ENCODE data around the gene UMODL1. TPM values are rescaled to one million over a fixed set of nuclear protein-coding genes. Genes with fewer than 3 reads are reported as not detected.

The UMODL1 gene
- total RNA-seq, 1 donor from 2014 or later = not detected

DNA sequence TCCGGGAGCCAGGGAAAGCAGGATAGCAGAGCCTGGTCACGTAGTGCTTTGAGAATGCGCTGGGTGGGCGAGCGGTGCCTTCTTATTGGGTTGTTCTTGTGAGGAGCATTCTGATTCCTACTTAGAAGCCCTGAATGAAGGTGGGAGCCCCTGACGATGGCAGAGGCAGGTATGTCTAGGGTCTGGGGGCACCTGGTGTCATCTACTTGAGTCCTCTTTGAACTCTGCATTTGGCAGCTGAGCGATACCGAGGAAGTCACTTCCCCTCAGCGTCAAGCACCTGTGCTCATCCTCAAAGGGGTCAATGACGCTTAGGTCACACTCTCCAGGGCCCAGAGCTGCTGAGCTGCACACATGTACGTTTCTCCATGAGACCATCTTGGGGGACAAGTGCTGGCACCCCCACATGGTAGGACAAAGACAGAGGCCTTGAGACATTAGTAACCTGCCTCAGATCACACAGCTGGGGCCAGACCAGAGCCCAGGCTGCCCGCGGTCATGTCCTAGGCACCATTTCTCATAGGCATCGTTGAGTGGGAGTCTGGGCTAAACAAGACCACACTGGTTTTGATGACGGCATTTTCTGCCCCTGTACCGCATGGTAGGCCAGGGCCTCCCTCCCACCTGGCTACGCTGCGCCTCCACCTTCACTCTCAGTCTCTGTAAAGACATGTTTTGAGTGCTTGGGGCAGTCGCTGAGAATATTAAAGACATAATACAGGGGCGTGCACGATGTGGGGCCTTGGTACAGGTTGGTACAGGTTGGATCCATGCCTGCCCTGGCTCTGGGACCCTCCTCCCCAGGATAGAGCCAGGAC lies 78.7 kb downstream of the UMODL1 start:
- peaks cover 8% of the 10 kb centered on the region for H3K27me3 Mint-ChIP-seq (ENCODE audit: unreplicated experiment)
- TF ChIP-seq, protein P1, sequence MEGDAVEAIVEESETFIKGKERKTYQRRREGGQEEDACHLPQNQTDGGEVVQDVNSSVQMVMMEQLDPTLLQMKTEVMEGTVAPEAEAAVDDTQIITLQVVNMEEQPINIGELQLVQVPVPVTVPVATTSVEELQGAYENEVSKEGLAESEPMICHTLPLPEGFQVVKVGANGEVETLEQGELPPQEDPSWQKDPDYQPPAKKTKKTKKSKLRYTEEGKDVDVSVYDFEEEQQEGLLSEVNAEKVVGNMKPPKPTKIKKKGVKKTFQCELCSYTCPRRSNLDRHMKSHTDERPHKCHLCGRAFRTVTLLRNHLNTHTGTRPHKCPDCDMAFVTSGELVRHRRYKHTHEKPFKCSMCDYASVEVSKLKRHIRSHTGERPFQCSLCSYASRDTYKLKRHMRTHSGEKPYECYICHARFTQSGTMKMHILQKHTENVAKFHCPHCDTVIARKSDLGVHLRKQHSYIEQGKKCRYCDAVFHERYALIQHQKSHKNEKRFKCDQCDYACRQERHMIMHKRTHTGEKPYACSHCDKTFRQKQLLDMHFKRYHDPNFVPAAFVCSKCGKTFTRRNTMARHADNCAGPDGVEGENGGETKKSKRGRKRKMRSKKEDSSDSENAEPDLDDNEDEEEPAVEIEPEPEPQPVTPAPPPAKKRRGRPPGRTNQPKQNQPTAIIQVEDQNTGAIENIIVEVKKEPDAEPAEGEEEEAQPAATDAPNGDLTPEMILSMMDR (IDR thresholded peaks at IDR 0.05; ENCODE audit: unreplicated experiment) = no peak
- DNase-seq (ENCODE audit: low spot score) = no peak
- peaks cover 6% of the 10 kb centered on the region for H3K4me1 Mint-ChIP-seq (ENCODE audit: unreplicated experiment)
- no peak overlapping the region for H3K27ac Mint-ChIP-seq (ENCODE audit: unreplicated experiment)
- H3K36me3 Mint-ChIP-seq (ENCODE audit: low read depth, unreplicated experiment) = no peaks in the 10 kb centered on the region
- no peaks in the 10 kb centered on the region for H3K9me3 Mint-ChIP-seq (ENCODE audit: unreplicated experiment)
- no peak overlapping the region for H3K4me3 Mint-ChIP-seq (ENCODE audit: unreplicated experiment)

DNA sequence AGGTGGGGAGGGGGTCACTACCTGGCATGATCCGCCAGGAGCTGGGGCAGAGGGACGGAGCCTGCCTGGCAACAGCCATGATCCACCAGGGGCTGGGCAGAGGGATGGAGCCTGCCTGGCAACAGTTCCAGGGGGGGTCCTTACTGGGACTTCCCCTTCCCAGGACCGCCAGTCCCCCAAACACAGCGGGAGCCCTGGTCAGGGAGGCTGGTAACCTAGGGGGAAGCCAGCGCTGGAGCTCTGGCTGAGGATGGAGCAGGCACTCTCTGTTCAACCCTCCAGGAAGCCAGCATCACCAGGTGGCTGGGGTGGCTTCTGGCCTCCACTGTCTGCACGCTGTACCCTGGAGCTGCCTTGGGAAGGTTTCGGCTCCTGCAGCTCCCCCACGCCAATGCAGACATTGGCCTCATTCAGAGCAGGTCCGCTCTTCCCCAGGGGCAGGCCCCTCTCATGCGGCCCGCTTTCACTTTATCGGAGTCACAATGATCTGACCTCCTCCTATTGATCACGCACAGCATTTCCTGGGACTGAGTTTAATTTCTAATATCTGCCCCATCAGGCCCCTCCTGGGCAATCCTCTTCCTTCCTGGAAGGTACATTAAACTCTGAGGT lies 79.5 kb downstream of the UMODL1 start:
- DNase-seq (ENCODE audit: low spot score) = no peak
- Mint-ChIP-seq H3K9me3 (ENCODE audit: unreplicated experiment) (no peaks in the 10 kb centered on the region), H3K4me1 (ENCODE audit: unreplicated experiment) (peaks cover 3% of the 10 kb centered on the region), H3K4me3 (ENCODE audit: unreplicated experiment) (no peak overlapping the region), H3K27ac (ENCODE audit: unreplicated experiment) (no peak overlapping the region), H3K36me3 (ENCODE audit: low read depth, unreplicated experiment) (no peaks in the 10 kb centered on the region), H3K27me3 (ENCODE audit: unreplicated experiment) (peaks cover 8% of the 10 kb centered on the region)
- TF ChIP-seq, protein P1 (IDR thresholded peaks at IDR 0.05; ENCODE audit: unreplicated experiment) = no peak

DNA sequence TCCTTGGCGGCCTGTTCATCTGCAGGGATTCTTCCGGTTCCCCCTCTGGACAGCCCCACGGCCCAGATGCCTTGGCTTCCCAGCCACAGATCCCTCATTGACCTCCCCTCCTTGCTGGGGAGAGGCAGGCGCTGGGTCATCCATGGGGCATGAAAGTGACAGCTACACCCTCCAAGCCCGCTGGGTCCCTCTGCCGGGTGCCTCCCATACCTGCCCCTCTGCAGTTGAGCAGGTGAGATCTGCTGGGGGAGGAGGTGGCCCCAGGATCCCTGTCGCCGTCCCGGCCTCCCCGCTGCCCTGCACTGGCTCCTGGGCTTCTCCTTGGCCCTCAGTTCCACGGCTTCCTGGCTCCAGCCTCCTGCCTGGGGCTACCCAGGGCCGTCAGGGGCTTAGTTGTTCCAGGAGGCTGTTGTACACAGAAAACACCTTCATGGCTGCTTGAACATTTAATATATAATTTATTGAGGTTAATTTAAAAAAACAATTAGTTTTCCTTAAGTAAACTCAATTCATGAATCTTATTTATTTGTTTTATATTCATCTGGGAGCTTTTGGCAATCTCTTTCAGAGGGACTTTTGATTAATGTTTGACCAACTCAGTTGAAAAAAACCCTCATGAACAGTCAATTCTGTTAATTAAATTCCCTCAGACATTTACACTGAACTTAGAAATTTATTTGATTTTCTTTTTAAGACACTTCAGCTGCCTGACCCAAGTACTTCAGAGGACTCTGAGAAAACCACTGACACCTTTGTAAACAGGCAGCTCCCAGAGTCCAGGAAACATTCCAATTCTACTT lies 80.2 kb downstream of the UMODL1 start:
- DNase-seq (ENCODE audit: low spot score) = no peak
- TF ChIP-seq, protein P1 (IDR thresholded peaks at IDR 0.05; ENCODE audit: unreplicated experiment) = no peak
- peaks cover 8% of the 10 kb centered on the region for H3K27me3 Mint-ChIP-seq (ENCODE audit: unreplicated experiment)
- peaks cover 3% of the 10 kb centered on the region for H3K4me1 Mint-ChIP-seq (ENCODE audit: unreplicated experiment)
- no peak overlapping the region for H3K27ac Mint-ChIP-seq (ENCODE audit: unreplicated experiment)
- H3K36me3 Mint-ChIP-seq (ENCODE audit: low read depth, unreplicated experiment) = no peaks in the 10 kb centered on the region
- no peak overlapping the region for H3K4me3 Mint-ChIP-seq (ENCODE audit: unreplicated experiment)
- H3K9me3 Mint-ChIP-seq (ENCODE audit: unreplicated experiment) = no peaks in the 10 kb centered on the region

DNA sequence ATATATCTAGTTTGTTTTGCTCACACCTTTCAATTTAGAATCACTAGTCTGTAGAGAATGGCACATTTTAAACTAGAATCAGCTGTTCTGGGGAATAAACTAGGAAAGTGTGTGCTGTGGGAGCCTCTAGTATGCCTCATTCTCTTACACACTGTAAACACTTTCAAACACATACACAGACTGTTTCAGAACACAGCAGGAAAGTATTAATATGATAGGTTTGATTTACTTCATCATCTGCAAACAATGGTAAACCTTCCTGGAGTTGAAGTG lies 80.8 kb downstream of the UMODL1 start:
- no peaks in the 10 kb centered on the region for H3K9me3 Mint-ChIP-seq (ENCODE audit: unreplicated experiment)
- no peak for DNase-seq (ENCODE audit: low spot score)
- no peaks in the 10 kb centered on the region for H3K36me3 Mint-ChIP-seq (ENCODE audit: low read depth, unreplicated experiment)
- H3K27ac Mint-ChIP-seq (ENCODE audit: unreplicated experiment) = no peak overlapping the region
- no peak overlapping the region for H3K4me3 Mint-ChIP-seq (ENCODE audit: unreplicated experiment)
- TF ChIP-seq, protein P1 (IDR thresholded peaks at IDR 0.05; ENCODE audit: unreplicated experiment) = no peak
- peaks cover 3% of the 10 kb centered on the region for H3K4me1 Mint-ChIP-seq (ENCODE audit: unreplicated experiment)
- H3K27me3 Mint-ChIP-seq (ENCODE audit: unreplicated experiment) = peaks cover 8% of the 10 kb centered on the region

Data from endothelial cell (in vitro differentiated cells).